Endothelial cell of umbilical vein (primary cell): ENCODE measurements around the gene GTF2H3. TPM values are rescaled to one million over a fixed set of nuclear protein-coding genes. Genes with fewer than 3 reads are reported as not detected.

Experiments used
- BruUV-seq: library from RNA; stranded (reverse); fragments of 400-500 nt; replicated peaks from 2 replicates; lab custom pipeline; 2021; lab: Mats Ljungman, UMichigan
- CTCF ChIA-PET: fragments of 300-600, 350-600 bp; sonication (Branson Sonifier 250); formaldehyde crosslinking; loops from one replicate; lab custom pipeline; 2021; ENCODE audit warnings: antibody characterized with exemption, inconsistent platforms; lab: Charles Lee
- POLR2A ChIA-PET: fragments of 300-600, 350-600 bp; sonication (Branson Sonifier 250); formaldehyde crosslinking; loops from one replicate; lab custom pipeline; 2021; ENCODE audit warnings: antibody characterized with exemption, inconsistent platforms; lab: Charles Lee
- DNase-seq: peaks from one replicate; pipeline ENCODE4 v3.0.0-alpha.2; 2011; ENCODE audit warnings: low read depth, low spot score
- FAIRE-seq: peaks from 2 replicates; lab custom pipeline; 2011; peaks lifted over from hg19 to GRCh38; lab: Jason Lieb, UNC
- H2AFZ ChIP-seq: 2 replicates; pipeline ENCODE4 v1.6.0; 2012; ENCODE audit warnings: low read depth, low read length, control low read depth, inconsistent platforms
- H3K27ac ChIP-seq: 2 replicates; pipeline ENCODE4 v1.5.1; 2011; ENCODE audit warnings: low read depth, mild to moderate bottlenecking, control low read depth, low read length, moderate library complexity; ENCODE audit not compliant: insufficient read depth
- H3K27me3 ChIP-seq, 2 experiments: 2 replicates each; pipeline versions ENCODE4 v1.6.0 to v1.6.1; 2011; ENCODE audit warnings: low read length in 2 of 2, mixed read lengths in 1 of 2; ENCODE audit not compliant: control insufficient read depth in 2 of 2, insufficient read depth in 2 of 2
- H3K36me3 ChIP-seq, 2 experiments: 2 replicates in 1 of 2; 3 replicates in 1 of 2; pipeline ENCODE4 v1.5.1; 2011; ENCODE audit warnings: low read length in 2 of 2, mild to moderate bottlenecking in 1 of 2, moderate library complexity in 1 of 2; ENCODE audit not compliant: control insufficient read depth in 2 of 2, insufficient read depth in 2 of 2; ENCODE audit errors: extremely low read depth in 1 of 2
- H3K4me1 ChIP-seq: 3 replicates; pipeline ENCODE4 v1.5.1; 2011; ENCODE audit warnings: mild to moderate bottlenecking, low read length; ENCODE audit not compliant: control insufficient read depth, insufficient read depth; ENCODE audit errors: extremely low read depth
- H3K4me2 ChIP-seq: 2 replicates; pipeline ENCODE4 v1.6.1; 2011; ENCODE audit warnings: low read length, control low read depth, mixed read lengths; ENCODE audit not compliant: insufficient read depth
- H3K4me3 ChIP-seq, 3 experiments: fragments of 200-600 bp in 1 of 3; sonication (generic), shearing (Covaris generic) in 1 of 3; replicated peaks in 1 of 3; 2 replicates each; pipeline ENCODE4 v1.5.1; 2011 to 2016; ENCODE audit warnings: control low read depth in 3 of 3, low read length in 3 of 3, mild to moderate bottlenecking in 2 of 3, inconsistent platforms in 1 of 3, low read depth in 1 of 3, moderate library complexity in 1 of 3; ENCODE audit not compliant: insufficient read depth in 1 of 3
- H3K79me2 ChIP-seq: 2 replicates; pipeline ENCODE4 v1.6.0; 2012; ENCODE audit warnings: low read length, inconsistent platforms; ENCODE audit not compliant: control insufficient read depth, insufficient read depth
- H3K9ac ChIP-seq: replicated peaks from 2 replicates; pipeline ENCODE3; 2011; ENCODE audit warnings: low read length, control low read depth; ENCODE audit not compliant: insufficient read depth; ENCODE audit errors: extremely low read depth
- H3K9me1 ChIP-seq: replicated peaks from 3 replicates; pipeline ENCODE4 v1.6.0; 2011; ENCODE audit warnings: mild to moderate bottlenecking, low read length; ENCODE audit not compliant: control insufficient read depth, insufficient read depth; ENCODE audit errors: extremely low read depth
- H3K9me3 ChIP-seq: replicated peaks from 2 replicates; pipeline ENCODE4 v1.5.1; 2012; ENCODE audit warnings: low read length, inconsistent platforms; ENCODE audit not compliant: control insufficient read depth, insufficient read depth
- H4K20me1 ChIP-seq: replicated peaks from 2 replicates; pipeline ENCODE3; 2011; ENCODE audit warnings: mild to moderate bottlenecking, low read length; ENCODE audit not compliant: control insufficient read depth, insufficient read depth; ENCODE audit errors: extremely low read depth
- CTCF ChIP-seq, 2 donors: IDR thresholded peaks; 1 replicate in 1 of 2; 2 replicates in 1 of 2; pipeline ENCODE4 v1.5.1; 2011; ENCODE audit warnings: low read length in 2 of 2, mild to moderate bottlenecking in 2 of 2, moderate library complexity in 2 of 2, control low read depth in 1 of 2, inconsistent platforms in 1 of 2, low read depth in 1 of 2; ENCODE audit not compliant: insufficient read depth in 1 of 2; ENCODE audit errors: extremely low read depth in 1 of 2
- EZH2 ChIP-seq: IDR thresholded peaks from 2 replicates; pipeline ENCODE4 v1.6.1; 2012; ENCODE audit warnings: borderline replicate concordance, low read depth, mild to moderate bottlenecking, moderate library complexity, low read length, inconsistent platforms; ENCODE audit not compliant: severe bottlenecking
- FOS ChIP-seq: IDR thresholded peaks from 2 replicates; pipeline ENCODE4 v1.6.1; 2011; ENCODE audit warnings: mild to moderate bottlenecking, low read length, moderate library complexity, borderline replicate concordance; ENCODE audit not compliant: insufficient read depth
- GATA2 ChIP-seq: IDR thresholded peaks from 2 replicates; pipeline ENCODE4 v1.7.0; 2011; ENCODE audit warnings: low read depth, mild to moderate bottlenecking, moderate library complexity, mixed read lengths, low read length; ENCODE audit not compliant: insufficient read length, insufficient read depth
- JUN ChIP-seq: IDR thresholded peaks from 2 replicates; pipeline ENCODE4 v1.6.1; 2011; ENCODE audit warnings: borderline replicate concordance, low read depth; ENCODE audit not compliant: insufficient read length, insufficient read depth
- MAX ChIP-seq: IDR thresholded peaks from 2 replicates; pipeline ENCODE4 v1.6.1; 2011; ENCODE audit not compliant: insufficient read depth, insufficient read length
- MYC ChIP-seq: IDR thresholded peaks from one replicate; pipeline ENCODE4 v1.6.1; 2011; ENCODE audit warnings: mild to moderate bottlenecking, low read depth, low read length
- POLR2A ChIP-seq: IDR thresholded peaks from 2 replicates; pipeline ENCODE4 v1.6.1; 2012; ENCODE audit warnings: low read depth, mild to moderate bottlenecking, control low read depth, low read length
- POLR2AphosphoS5 ChIP-seq: IDR thresholded peaks from 2 replicates; pipeline ENCODE4 v1.6.1; 2012; ENCODE audit warnings: low read depth, mild to moderate bottlenecking, control low read depth, low read length, moderate library complexity; ENCODE audit not compliant: insufficient read depth
- dilution Hi-C: fragments of 300-500 bp; cut with MboI; formaldehyde crosslinking; loops from one replicate; pipeline ENCODE4 v1.15.0; 2019; ENCODE audit warnings: low sequenced_read_pairs; ENCODE audit not compliant: extremely low pct_ligation_motif_present
- intact Hi-C: fragments of 100-400 bp; cut with micrococcal nuclease; formaldehyde crosslinking; loops from one replicate; pipeline ENCODE4 v1.10.0; 2022
- polyA plus RNA-seq, 4 experiments: library from polyadenylated mRNA; depleted of rRNA in 3 of 4; stranded (reverse) in 3 of 4; unstranded in 1 of 4; fragments of >200 nt; gene quantifications; 2 replicates each; pipeline versions ENCODE4 v1.2.1 to v1.2.3, GENCODE V29; 2011 to 2012; ENCODE audit warnings: missing spikeins in 1 of 4
- total RNA-seq: library from RNA; stranded (reverse); gene quantifications from 2 replicates; pipeline ENCODE4 v1.2.3, GENCODE V29; 2021

The GTF2H3 gene
- total and polyA plus RNA-seq, 2 donors (not counting 3 experiments of a cell fraction or from before 2014, with no cell fraction given), result 17.8 to 31.3 TPM

- no peak overlapping the region for H3K4me2 ChIP-seq
- no peaks in the 10 kb centered on the region for H3K9me3 ChIP-seq
- H3K79me2 ChIP-seq, result peaks cover 2% of the 10 kb centered on the region
- no peaks in the 10 kb centered on the region for H3K9me1 ChIP-seq
- intact Hi-C loops (loop anchor here (5.0 kb wide), 1 partner anchor 575 kb away; no protein-coding TSS in a partner anchor), dilution Hi-C loops (loop anchor here (25.0 kb wide), 1 partner anchor 330 kb away; no protein-coding TSS in a partner anchor)
- ChIA-PET CTCF (interaction anchor here (0.7 to 2.0 kb wide), 2 partner anchors 15 to 614 kb away, joined by 3 to 6 read pairs; partner anchors contain the start of gene DDX55), POLR2A (no interaction called here)
- FAIRE-seq, result no peak
- no TSS peak for BruUV-seq
- no peaks in the 10 kb centered on the region for H4K20me1 ChIP-seq
- DNase-seq, result no peak
- H3K27ac ChIP-seq, result no peak overlapping the region
- no peaks in the 10 kb centered on the region for H3K27me3 ChIP-seq
- H3K4me3 ChIP-seq, result no peak overlapping the region
- peaks cover 34% of the 10 kb centered on the region in 2 experiments for H3K36me3 ChIP-seq
- no peak overlapping the region for H2AFZ ChIP-seq
- no peak overlapping the region for H3K9ac ChIP-seq
- H3K4me1 ChIP-seq, result no peaks in the 10 kb centered on the region
- no peak for TF ChIP-seq JUN
These were observed 16.5 kb upstream of the GTF2H3 start for GRCh38 chr12:123617144-123617543.

- Histone ChIP-seq H3K27me3 (no peaks in the 10 kb centered on the region), H3K4me2 (no peak overlapping the region), H2AFZ (no peak overlapping the region), H3K36me3 (peaks cover 34 to 35% of the 10 kb centered on the region in 2 experiments), H3K9me3 (no peaks in the 10 kb centered on the region), H3K27ac (no peak overlapping the region), H3K4me1 (no peaks in the 10 kb centered on the region), H3K79me2 (peaks cover 2% of the 10 kb centered on the region), H3K9ac (no peak overlapping the region), H3K4me3 (no peak overlapping the region), H4K20me1 (no peaks in the 10 kb centered on the region), H3K9me1 (no peaks in the 10 kb centered on the region)
- BruUV-seq, result no TSS peak
- intact Hi-C loops, result loop anchor here (5.0 kb wide), 1 partner anchor 575 kb away; no protein-coding TSS in a partner anchor
- DNase-seq, result no peak
- ChIA-PET CTCF (interaction anchor here (0.7 to 2.0 kb wide), 2 partner anchors 16 to 614 kb away, joined by 3 to 6 read pairs; partner anchors contain the start of gene DDX55), POLR2A (no interaction called here)
- FAIRE-seq, result no peak
- dilution Hi-C loops, result loop anchor here (25.0 kb wide), 1 partner anchor 330 kb away; no protein-coding TSS in a partner anchor
- no peak for TF ChIP-seq CTCF (IDR thresholded peaks at IDR 0.05; ENCODE audit: extremely low read depth in 1 of 2, insufficient read depth in 1 of 2, low read depth in 1 of 2, low read length in 2 of 2)
- no peak for TF ChIP-seq POLR2A
- no peak for TF ChIP-seq FOS
- TF ChIP-seq MYC, result no peak
- no peak for TF ChIP-seq EZH2
- no peak for TF ChIP-seq GATA2
- no peak for TF ChIP-seq JUN
- no peak for TF ChIP-seq POLR2AphosphoS5
- no peak for TF ChIP-seq MAX
These were observed 16.0 kb upstream of the GTF2H3 start for GRCh38 chr12:123617580-123617979.
